Subcutaneous abdominal adipose tissue (tissue), 5 donors: ENCODE measurements around the gene C2orf49.

Experiments
- H3K27ac ChIP-seq: one replicate; pipeline ENCODE4 v1.7.0; 2013; ENCODE audit warnings: low read depth, mild to moderate bottlenecking, inconsistent platforms, low read length, moderate library complexity
- H3K27me3 ChIP-seq, 5 donors: one replicate each; pipeline ENCODE4 v1.7.0; 2013; ENCODE audit warnings: low read length in 5 of 5, inconsistent platforms in 1 of 5; ENCODE audit not compliant: control insufficient read depth in 5 of 5, insufficient read depth in 4 of 5
- H3K36me3 ChIP-seq, 5 donors: one replicate each; pipeline ENCODE4 v1.7.0; 2013; ENCODE audit warnings: low read length in 5 of 5; ENCODE audit not compliant: control insufficient read depth in 5 of 5, insufficient read depth in 5 of 5
- H3K4me1 ChIP-seq, 5 donors: one replicate each; pipeline ENCODE4 v1.7.0; 2013; ENCODE audit warnings: low read length in 5 of 5, mild to moderate bottlenecking in 3 of 5, moderate library complexity in 1 of 5; ENCODE audit not compliant: control insufficient read depth in 5 of 5, insufficient read depth in 5 of 5
- H3K4me3 ChIP-seq, 5 donors: one replicate each; pipeline ENCODE4 v1.7.0; 2013; ENCODE audit warnings: low read length in 5 of 5, low read depth in 1 of 5
- H3K9ac ChIP-seq, 5 donors: one replicate each; pipeline ENCODE4 v1.7.0; 2013; ENCODE audit warnings: low read length in 5 of 5, mild to moderate bottlenecking in 4 of 5, moderate library complexity in 3 of 5
- H3K9me3 ChIP-seq, 5 donors: one replicate each; pipeline ENCODE4 v1.7.0; 2013; ENCODE audit warnings: low read length in 5 of 5; ENCODE audit not compliant: control insufficient read depth in 5 of 5
- donor health status: healthy.
- donor health status: healthy.
- donor health status: healthy.
- donor health status: healthy.
- donor health status: healthy.

The C2orf49 gene

GRCh38 chr2:105387225-105387624 is 49.9 kb downstream of the C2orf49 start:
- Histone ChIP-seq H3K9ac (no peak overlapping the region), H3K27me3 (peaks cover 0 to 15% (median 0%) of the 10 kb centered on the region in 5 donors), H3K27ac (no peak overlapping the region), H3K4me1 (peaks cover 3 to 16% (median 10%) of the 10 kb centered on the region in 5 donors), H3K4me3 (no peak overlapping the region), H3K36me3 (peaks cover 0 to 14% (median 0%) of the 10 kb centered on the region in 5 donors), H3K9me3 (no peaks in the 10 kb centered on the region)

- peak overlapping the region; percentile 23 for H3K27ac ChIP-seq
- H3K9ac ChIP-seq = no peak overlapping the region
- no peak overlapping the region for H3K4me3 ChIP-seq
Observed at GRCh38 chr2:105388971-105389381, 51.6 kb downstream of the C2orf49 start.

GRCh38 chr2:105390454-105390853 is 53.1 kb downstream of the C2orf49 start:
- Histone ChIP-seq H3K27ac (no peak overlapping the region), H3K9me3 (no peaks in the 10 kb centered on the region), H3K4me3 (no peak overlapping the region), H3K36me3 (peaks cover 0 to 5% (median 0%) of the 10 kb centered on the region in 5 donors), H3K27me3 (peaks cover 0 to 9% (median 6%) of the 10 kb centered on the region in 5 donors), H3K4me1 (peaks cover 3 to 26% (median 13%) of the 10 kb centered on the region in 5 donors), H3K9ac (no peak overlapping the region)

More at GRCh38 chr2:105388971-105389381, 51.6 kb downstream of the C2orf49 start:
- Histone ChIP-seq H3K27me3 (peaks cover 0 to 15% (median 4%) of the 10 kb centered on the region in 5 donors), H3K4me1 (peaks cover 3 to 26% (median 13%) of the 10 kb centered on the region in 5 donors), H3K36me3 (peaks cover 0 to 14% (median 0%) of the 10 kb centered on the region in 5 donors), H3K9me3 (no peaks in the 10 kb centered on the region)

- peaks cover 3 to 26% (median 13%) of the 10 kb centered on the region in 5 donors for H3K4me1 ChIP-seq
- no peak overlapping the region for H3K9ac ChIP-seq
- H3K27me3 ChIP-seq = peaks cover 0 to 12% (median 2%) of the 10 kb centered on the region in 5 donors
- no peaks in the 10 kb centered on the region for H3K36me3 ChIP-seq
- H3K4me3 ChIP-seq = no peak overlapping the region
- H3K9me3 ChIP-seq = no peaks in the 10 kb centered on the region
- H3K27ac ChIP-seq = no peak overlapping the region
Observed at GRCh38 chr2:105391058-105391627, 53.8 kb downstream of the C2orf49 start.

GRCh38 chr2:105391763-105392662 is 54.7 kb downstream of the C2orf49 start:
- no peaks in the 10 kb centered on the region for H3K9me3 ChIP-seq
- H3K4me3 ChIP-seq = no peak overlapping the region
- H3K27ac ChIP-seq = no peak overlapping the region
- H3K9ac ChIP-seq = no peak overlapping the region
- H3K4me1 ChIP-seq = peaks cover 3 to 26% (median 13%) of the 10 kb centered on the region in 5 donors
- no peaks in the 10 kb centered on the region for H3K36me3 ChIP-seq
- peaks cover 0 to 15% (median under 1%) of the 10 kb centered on the region in 5 donors for H3K27me3 ChIP-seq

- Histone ChIP-seq H3K36me3 (no peaks in the 10 kb centered on the region), H3K27me3 (peaks cover 2 to 18% (median 5%) of the 10 kb centered on the region in 5 donors), H3K9ac (no peak overlapping the region), H3K4me1 (peaks cover 3 to 34% (median 18%) of the 10 kb centered on the region in 5 donors), H3K4me3 (no peak overlapping the region), H3K9me3 (no peaks in the 10 kb centered on the region), H3K27ac (no peak overlapping the region)
Observed at GRCh38 chr2:105393373-105394055, 56.2 kb downstream of the C2orf49 start.

- H3K4me3 ChIP-seq = no peak overlapping the region
- no peak overlapping the region for H3K27ac ChIP-seq
- no peaks in the 10 kb centered on the region for H3K9me3 ChIP-seq
- H3K9ac ChIP-seq = no peak overlapping the region
- no peaks in the 10 kb centered on the region for H3K36me3 ChIP-seq
- peaks cover 13 to 23% (median 13%) of the 10 kb centered on the region in 5 donors for H3K27me3 ChIP-seq
- peaks cover 0 to 26% (median 18%) of the 10 kb centered on the region in 5 donors for H3K4me1 ChIP-seq
Observed at GRCh38 chr2:105394951-105395611, 57.7 kb downstream of the C2orf49 start.

- Histone ChIP-seq H3K4me3 (no peak overlapping the region), H3K9me3 (no peaks in the 10 kb centered on the region), H3K9ac (no peak overlapping the region), H3K4me1 (peaks cover 0 to 26% (median 18%) of the 10 kb centered on the region in 5 donors), H3K27me3 (peaks cover 13 to 23% (median 13%) of the 10 kb centered on the region in 5 donors), H3K27ac (no peak overlapping the region), H3K36me3 (no peaks in the 10 kb centered on the region)
Observed at GRCh38 chr2:105395691-105396090, 58.4 kb downstream of the C2orf49 start.

DNA sequence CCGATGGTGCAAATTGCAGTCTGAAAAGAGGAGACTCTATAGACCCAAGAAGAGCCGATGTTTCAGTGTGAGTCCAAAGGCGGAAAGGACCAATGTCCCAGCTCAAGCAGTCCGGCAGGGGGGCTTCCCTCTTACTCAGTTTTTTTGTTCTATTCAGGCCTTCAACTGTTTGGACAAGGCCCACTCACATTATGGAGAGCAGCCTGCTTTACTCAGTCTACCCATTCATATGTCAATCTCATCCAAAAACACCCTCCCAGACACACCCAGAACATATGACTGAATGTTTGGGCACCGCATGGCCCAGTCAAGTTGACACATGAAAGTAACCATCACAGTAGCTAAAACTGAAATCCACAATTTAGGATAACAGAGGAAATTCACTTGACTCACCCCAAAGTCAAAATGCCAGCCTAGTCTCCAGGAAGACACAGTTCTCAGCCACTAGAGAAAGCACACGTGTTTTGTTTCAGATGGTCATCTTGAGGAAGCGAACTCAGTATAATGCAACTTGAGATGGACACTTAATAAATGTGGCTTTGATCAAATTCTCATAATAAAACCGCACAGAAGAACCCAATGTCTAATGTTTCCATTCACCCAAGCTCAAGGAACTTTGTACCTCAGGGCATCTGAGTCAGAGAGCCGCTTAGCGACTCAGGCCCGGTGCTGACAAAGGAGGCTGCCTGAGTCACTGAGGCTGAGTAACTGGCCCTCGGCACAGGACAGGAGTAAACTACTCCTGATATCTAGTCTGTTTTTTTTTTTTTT is 59.1 kb downstream of the C2orf49 start:
- no peak overlapping the region for H3K9ac ChIP-seq

More for the DNA sequence above, 59.1 kb downstream of the C2orf49 start:
- Histone ChIP-seq H3K9me3 (no peaks in the 10 kb centered on the region), H3K27me3 (peaks cover 13 to 23% (median 13%) of the 10 kb centered on the region in 5 donors), H3K4me3 (no peak overlapping the region), H3K4me1 (peaks cover 0 to 26% (median 18%) of the 10 kb centered on the region in 5 donors), H3K36me3 (no peaks in the 10 kb centered on the region), H3K27ac (no peak overlapping the region)
